Osteoblast (primary cell): ENCODE data around the gene CLC. TPM values are rescaled to one million over a fixed set of nuclear protein-coding genes. Genes with fewer than 3 reads are reported as not detected.
"Not testable (repeated sequence)": the region's sequence is repeated elsewhere in the genome, so short reads cannot be mapped to it uniquely, and the experiment has no call there.

Experiments used
- DNase-seq: peaks from one replicate; pipeline ENCODE4 v3.0.0; 2011; ENCODE audit warnings: low spot score, mixed read lengths; ENCODE audit not compliant: insufficient read length; ENCODE audit errors: missing footprints
- H2AFZ ChIP-seq: 2 replicates; pipeline ENCODE4 v1.6.0; 2011; ENCODE audit warnings: mild to moderate bottlenecking, low read length
- H3K27ac ChIP-seq: 2 replicates; pipeline ENCODE4 v1.5.1; 2011; ENCODE audit warnings: mild to moderate bottlenecking, low read depth, low read length, moderate library complexity
- H3K27me3 ChIP-seq: 2 replicates; pipeline ENCODE4 v1.6.0; 2012; ENCODE audit warnings: mild to moderate bottlenecking, control low read depth, inconsistent platforms, low read length, moderate library complexity; ENCODE audit not compliant: insufficient read depth
- H3K36me3 ChIP-seq: 2 replicates; pipeline ENCODE4 v1.5.1; 2011; ENCODE audit warnings: mild to moderate bottlenecking, low read length, control low read depth, moderate library complexity; ENCODE audit not compliant: insufficient read depth
- H3K4me1 ChIP-seq: 2 replicates; pipeline ENCODE4 v1.5.1; 2011; ENCODE audit warnings: mild to moderate bottlenecking, low read length, control low read depth, moderate library complexity; ENCODE audit not compliant: insufficient read depth
- H3K4me2 ChIP-seq: 2 replicates; pipeline ENCODE4 v1.6.0; 2011; ENCODE audit warnings: mild to moderate bottlenecking, low read length; ENCODE audit not compliant: insufficient read depth
- H3K4me3 ChIP-seq: fragments of 200-600 bp; sonication (generic); 3 replicates; pipeline ENCODE4 v1.5.1; 2012; ENCODE audit warnings: mild to moderate bottlenecking, low read length, inconsistent platforms; ENCODE audit not compliant: insufficient read depth
- H3K79me2 ChIP-seq: 2 replicates; pipeline ENCODE4 v1.6.0; 2012; ENCODE audit warnings: mild to moderate bottlenecking, low read length, control low read depth, inconsistent platforms; ENCODE audit not compliant: insufficient read depth
- H3K9me3 ChIP-seq: 2 replicates; pipeline ENCODE4 v1.5.1; 2011; ENCODE audit warnings: low read depth, low read length, control low read depth
- H4K20me1 ChIP-seq: 2 replicates; pipeline ENCODE4 v1.6.0; 2012; ENCODE audit warnings: mild to moderate bottlenecking, low read length, control low read depth; ENCODE audit not compliant: insufficient read depth
- CTCF ChIP-seq: IDR thresholded peaks from 2 replicates; pipeline ENCODE4 v1.5.1; 2011; ENCODE audit warnings: mild to moderate bottlenecking, low read depth, low read length, moderate library complexity; ENCODE audit errors: extremely low read depth
- total RNA-seq: library from RNA; depleted of rRNA; stranded (reverse); fragments of >200 nt; gene quantifications from 2 replicates; pipeline ENCODE4 v1.2.3, GENCODE V29; 2012

Gene CLC
- total RNA-seq, 1 donor: not detected

GRCh38 chr19:39727070-39727800 is 10.6 kb downstream of the CLC start:
- TF ChIP-seq CTCF: no peak
- Histone ChIP-seq H3K36me3 (no peaks in the 10 kb centered on the region), H3K27me3 (no peaks in the 10 kb centered on the region), H4K20me1 (no peaks in the 10 kb centered on the region), H3K9me3 (no peaks in the 10 kb centered on the region), H3K4me2 (no peak overlapping the region), H3K27ac (no peak overlapping the region), H3K4me3 (no peak overlapping the region), H3K79me2 (no peaks in the 10 kb centered on the region), H3K4me1 (no peaks in the 10 kb centered on the region), H2AFZ (no peak overlapping the region)
- DNase-seq: no peak

DNA sequence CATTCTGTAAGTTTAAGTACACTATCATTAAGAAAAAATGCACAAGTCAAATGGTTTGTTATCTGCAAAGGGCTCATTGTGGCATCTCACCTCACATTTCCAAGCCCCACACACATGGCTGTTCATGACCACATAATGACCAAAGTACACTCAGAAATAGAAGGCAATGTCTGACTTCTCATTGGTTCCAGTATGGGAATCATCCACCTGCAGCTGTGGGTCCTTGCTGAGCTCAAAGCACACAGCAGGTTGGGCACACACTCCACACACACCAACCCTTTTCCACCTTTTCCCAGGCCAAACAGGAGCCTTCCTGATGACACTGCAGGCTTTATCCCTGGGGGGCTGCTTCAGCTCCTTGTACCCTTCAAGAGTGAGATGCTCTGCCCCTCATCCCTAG is 11.8 kb downstream of the CLC start:
- no peak overlapping the region for H2AFZ ChIP-seq
- H4K20me1 ChIP-seq: no peaks in the 10 kb centered on the region
- no peak for DNase-seq
- no peaks in the 10 kb centered on the region for H3K27me3 ChIP-seq
- TF ChIP-seq CTCF: no peak
- no peak overlapping the region for H3K4me3 ChIP-seq
- no peaks in the 10 kb centered on the region for H3K4me1 ChIP-seq
- no peaks in the 10 kb centered on the region for H3K36me3 ChIP-seq
- no peak overlapping the region for H3K27ac ChIP-seq
- no peak overlapping the region for H3K4me2 ChIP-seq
- H3K79me2 ChIP-seq: no peaks in the 10 kb centered on the region
- no peaks in the 10 kb centered on the region for H3K9me3 ChIP-seq

DNA sequence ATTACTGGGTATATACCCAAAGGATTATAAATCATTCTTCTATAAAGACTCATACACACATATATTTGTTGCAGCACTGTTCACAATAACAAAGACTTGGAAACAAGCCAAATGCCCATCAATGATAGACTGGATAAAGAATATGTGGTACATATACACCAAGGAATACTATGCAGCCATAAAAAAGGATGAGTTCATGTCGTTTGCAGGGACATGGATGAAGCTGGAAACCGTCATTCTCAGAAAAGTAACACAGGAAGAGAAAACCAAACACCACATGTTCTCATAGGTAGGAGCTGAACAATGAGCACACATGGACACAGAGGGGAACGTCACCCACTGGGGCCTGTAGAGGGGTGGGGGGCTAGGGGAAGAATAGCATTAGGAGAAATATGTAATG is 17.7 kb downstream of the CLC start:
- H4K20me1 ChIP-seq, H3K79me2 ChIP-seq, DNase-seq, H3K9me3 ChIP-seq, H3K27me3 ChIP-seq, H3K4me3 ChIP-seq, H2AFZ ChIP-seq, H3K27ac ChIP-seq, H3K4me2 ChIP-seq, H3K4me1 ChIP-seq, H3K36me3 ChIP-seq: not testable (repeated sequence)

GRCh38 chr19:39710333-39710890 is 27.4 kb downstream of the CLC start:
- no peak overlapping the region for H2AFZ ChIP-seq
- H3K79me2 ChIP-seq: no peaks in the 10 kb centered on the region
- no peaks in the 10 kb centered on the region for H3K4me1 ChIP-seq
- H4K20me1 ChIP-seq: no peaks in the 10 kb centered on the region
- DNase-seq: no peak
- no peaks in the 10 kb centered on the region for H3K9me3 ChIP-seq
- no peak for TF ChIP-seq CTCF
- no peaks in the 10 kb centered on the region for H3K27me3 ChIP-seq
- H3K4me3 ChIP-seq: no peak overlapping the region
- no peak overlapping the region for H3K4me2 ChIP-seq
- no peaks in the 10 kb centered on the region for H3K36me3 ChIP-seq
- H3K27ac ChIP-seq: no peak overlapping the region
